Fibroblast of mammary gland (primary cell): ENCODE results near the gene GRIK4.

Source experiments
- DNase-seq: peaks from one replicate; pipeline ENCODE4 v3.0.0-alpha.2; 2010; ENCODE audit warnings: low read depth
- H3K4me3 ChIP-seq: 2 replicates; pipeline ENCODE4 v1.5.1; 2011; ENCODE audit warnings: low read depth, mild to moderate bottlenecking, low read length, moderate library complexity; ENCODE audit not compliant: control insufficient read depth
- TF ChIP-seq, protein P1 (sequence below): conservative IDR thresholded peaks from 2 replicates; pipeline ENCODE4 v1.5.1; 2011; ENCODE audit warnings: low read depth, low read length, inconsistent platforms; ENCODE audit not compliant: control insufficient read depth, insufficient read depth

GRIK4 gene

DNA sequence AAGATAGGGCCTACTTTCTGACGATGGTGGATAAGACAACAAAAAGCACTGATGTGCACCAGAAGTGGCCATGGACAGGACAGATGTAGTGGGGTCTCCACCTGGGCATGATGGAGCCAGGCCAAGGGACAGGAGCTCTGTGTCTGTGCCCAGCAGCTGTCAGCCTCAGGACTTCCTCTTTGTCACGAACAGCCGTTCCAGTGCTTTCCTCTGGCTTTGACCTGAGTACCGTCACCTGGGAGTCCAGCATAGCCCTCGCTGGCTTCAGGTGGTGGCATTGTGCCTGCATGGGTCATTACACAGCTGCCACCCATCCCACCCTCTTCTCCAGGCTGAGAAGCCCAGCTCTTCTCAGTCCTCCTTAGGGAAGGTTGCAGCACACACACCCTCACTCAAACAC, 137.8 kb downstream of the GRIK4 start:
- no peak overlapping the region for H3K4me3 ChIP-seq
- no peak for DNase-seq
- TF ChIP-seq, protein P1, sequence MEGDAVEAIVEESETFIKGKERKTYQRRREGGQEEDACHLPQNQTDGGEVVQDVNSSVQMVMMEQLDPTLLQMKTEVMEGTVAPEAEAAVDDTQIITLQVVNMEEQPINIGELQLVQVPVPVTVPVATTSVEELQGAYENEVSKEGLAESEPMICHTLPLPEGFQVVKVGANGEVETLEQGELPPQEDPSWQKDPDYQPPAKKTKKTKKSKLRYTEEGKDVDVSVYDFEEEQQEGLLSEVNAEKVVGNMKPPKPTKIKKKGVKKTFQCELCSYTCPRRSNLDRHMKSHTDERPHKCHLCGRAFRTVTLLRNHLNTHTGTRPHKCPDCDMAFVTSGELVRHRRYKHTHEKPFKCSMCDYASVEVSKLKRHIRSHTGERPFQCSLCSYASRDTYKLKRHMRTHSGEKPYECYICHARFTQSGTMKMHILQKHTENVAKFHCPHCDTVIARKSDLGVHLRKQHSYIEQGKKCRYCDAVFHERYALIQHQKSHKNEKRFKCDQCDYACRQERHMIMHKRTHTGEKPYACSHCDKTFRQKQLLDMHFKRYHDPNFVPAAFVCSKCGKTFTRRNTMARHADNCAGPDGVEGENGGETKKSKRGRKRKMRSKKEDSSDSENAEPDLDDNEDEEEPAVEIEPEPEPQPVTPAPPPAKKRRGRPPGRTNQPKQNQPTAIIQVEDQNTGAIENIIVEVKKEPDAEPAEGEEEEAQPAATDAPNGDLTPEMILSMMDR, result no peak

DNA sequence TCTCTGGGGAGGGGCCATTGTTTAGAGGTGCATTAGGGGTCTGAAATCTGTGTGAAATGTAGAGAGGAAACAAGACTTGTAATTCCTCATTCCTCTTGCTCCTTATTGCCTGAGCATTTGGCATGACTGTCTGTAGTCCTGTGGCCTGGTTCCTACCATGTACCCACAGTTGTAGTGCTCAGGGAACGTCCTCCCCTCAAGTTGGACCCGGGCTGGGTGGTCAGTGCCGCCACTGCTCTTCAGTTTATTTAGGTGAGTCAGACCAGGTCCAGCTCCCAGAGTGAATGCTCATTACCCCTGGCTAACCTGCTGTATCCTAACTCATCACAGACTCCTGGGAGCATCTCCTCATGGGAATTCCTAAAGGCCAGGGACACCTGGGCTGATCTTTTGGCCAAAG, 139.8 kb downstream of the GRIK4 start:
- no peak for DNase-seq
- no peak overlapping the region for H3K4me3 ChIP-seq
- TF ChIP-seq, protein P1, result no peak

DNA sequence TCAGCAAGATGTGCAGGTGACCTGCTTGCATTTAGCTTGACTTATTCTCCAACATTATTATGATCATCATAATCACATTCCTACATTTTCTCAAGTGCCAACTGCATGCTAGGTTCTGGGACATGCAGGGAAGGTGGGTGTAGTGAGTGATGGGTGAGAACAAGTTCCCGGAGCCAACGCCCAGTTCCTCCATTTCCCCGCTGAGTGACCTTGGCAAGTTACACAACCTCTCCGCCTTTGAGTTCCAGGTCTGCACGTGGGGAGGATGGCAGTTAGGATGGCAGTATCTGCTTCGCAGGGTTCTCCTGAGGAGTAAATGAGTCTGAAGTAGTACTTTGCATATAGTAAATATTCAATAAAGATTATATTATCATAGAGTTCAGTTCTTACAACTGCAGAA, 140.3 kb downstream of the GRIK4 start:
- TF ChIP-seq, protein P1, result no peak
- no peak for DNase-seq

DNA sequence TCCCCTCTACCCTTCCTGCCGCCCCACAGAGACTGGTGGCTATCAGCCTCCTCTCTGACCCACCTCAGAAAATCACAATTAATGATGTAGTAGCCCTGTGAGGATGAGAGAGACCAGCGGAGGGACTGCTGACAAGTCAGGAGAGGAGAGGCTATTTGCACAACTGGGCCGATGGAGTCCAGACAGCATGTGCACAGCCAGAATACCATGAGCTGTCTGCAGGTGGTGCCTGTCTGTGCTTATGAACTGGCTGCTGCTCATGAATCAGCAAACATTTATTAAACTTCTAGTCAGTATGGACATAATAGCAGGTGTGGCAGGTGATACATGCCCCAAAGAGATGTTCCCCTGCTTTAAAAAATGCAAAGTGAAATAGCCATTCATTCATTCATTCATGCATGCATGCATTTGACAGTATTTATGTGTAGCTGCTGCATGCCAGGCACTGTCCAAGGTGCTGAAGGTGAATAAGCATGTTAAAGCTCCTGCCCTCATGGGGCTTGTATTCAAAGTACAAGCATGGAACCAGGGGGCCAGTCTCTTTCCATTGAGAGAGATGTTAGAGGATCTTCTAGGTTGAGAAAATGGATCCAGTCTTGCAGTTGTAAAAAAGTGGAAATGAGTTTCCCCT, 141.3 kb downstream of the GRIK4 start:
- DNase-seq, result peak; percentile 6
- no peak overlapping the region for H3K4me3 ChIP-seq
- TF ChIP-seq, protein P1, result no peak

More for the DNA sequence above, 140.3 kb downstream of the GRIK4 start:
- H3K4me3 ChIP-seq, result no peak overlapping the region

DNA sequence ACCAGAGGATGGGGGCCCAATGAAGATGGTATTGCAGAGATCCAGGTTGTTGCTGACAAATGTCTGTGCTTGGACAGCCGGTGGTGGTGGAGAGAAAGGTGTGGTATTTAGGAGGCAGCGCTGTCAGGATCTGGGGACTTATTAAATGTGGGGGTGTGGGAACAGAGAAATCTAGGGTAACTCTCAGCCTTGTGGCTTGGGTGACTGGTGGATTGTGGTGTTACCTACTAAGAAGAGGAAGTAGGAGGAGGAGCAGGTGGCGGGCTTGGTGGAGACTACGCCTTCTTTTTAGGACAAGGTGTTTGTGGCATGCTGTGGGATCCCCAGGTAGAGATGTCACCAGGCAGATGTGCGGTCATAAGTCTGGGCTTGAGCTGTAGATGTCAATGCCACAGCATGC, 144.0 kb downstream of the GRIK4 start:
- no peak overlapping the region for H3K4me3 ChIP-seq
- TF ChIP-seq, protein P1, result no peak
- no peak for DNase-seq

DNA sequence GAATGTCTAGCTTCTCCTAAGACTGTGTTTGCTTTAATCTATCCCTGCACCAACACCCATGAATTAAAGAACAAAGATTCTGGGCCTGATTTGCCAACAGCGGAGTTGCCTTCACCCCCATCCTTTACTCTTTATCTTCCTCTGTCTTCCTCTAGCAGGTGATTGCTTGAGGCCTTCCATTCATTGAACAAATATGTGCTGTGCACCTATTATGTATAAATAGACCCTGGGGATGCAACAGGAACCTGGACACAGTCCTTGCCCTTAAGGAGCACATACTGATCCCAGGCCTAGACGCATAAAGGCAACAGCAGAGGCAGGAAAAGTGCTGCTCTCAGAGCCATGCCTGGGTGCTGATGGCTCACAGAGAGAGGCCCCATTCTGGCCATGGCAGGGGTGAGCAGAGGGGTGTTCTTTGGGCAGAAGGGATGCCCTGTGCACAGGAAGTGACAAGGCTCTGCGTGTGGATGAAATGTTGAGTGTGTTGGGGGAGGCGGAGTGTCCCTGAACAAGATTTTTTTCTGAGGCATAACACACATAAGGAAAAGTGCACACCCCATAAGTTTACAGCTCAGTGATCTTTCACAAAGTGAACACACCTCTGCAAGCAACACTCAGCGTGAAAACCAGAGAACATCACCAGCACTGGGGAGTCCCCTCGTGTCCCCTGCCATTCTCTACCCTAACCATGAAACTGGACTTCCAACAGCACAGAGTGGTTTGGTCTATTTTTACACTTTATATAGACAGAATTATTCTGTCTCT, 145.9 kb downstream of the GRIK4 start:
- DNase-seq, result no peak
- H3K4me3 ChIP-seq, result no peak overlapping the region

More for the DNA sequence above, 145.9 kb downstream of the GRIK4 start:
- TF ChIP-seq, protein P1, result no peak
